NCI-H187 treated with DMSO at 0.1 percent for 48 hours (cell line): ENCODE results near the gene CAT.

ENCODE experiments used
- DNase-seq: peaks from one replicate; lab custom pipeline; 2025; lab: John Stamatoyannopoulos, UW

The CAT gene

DNA sequence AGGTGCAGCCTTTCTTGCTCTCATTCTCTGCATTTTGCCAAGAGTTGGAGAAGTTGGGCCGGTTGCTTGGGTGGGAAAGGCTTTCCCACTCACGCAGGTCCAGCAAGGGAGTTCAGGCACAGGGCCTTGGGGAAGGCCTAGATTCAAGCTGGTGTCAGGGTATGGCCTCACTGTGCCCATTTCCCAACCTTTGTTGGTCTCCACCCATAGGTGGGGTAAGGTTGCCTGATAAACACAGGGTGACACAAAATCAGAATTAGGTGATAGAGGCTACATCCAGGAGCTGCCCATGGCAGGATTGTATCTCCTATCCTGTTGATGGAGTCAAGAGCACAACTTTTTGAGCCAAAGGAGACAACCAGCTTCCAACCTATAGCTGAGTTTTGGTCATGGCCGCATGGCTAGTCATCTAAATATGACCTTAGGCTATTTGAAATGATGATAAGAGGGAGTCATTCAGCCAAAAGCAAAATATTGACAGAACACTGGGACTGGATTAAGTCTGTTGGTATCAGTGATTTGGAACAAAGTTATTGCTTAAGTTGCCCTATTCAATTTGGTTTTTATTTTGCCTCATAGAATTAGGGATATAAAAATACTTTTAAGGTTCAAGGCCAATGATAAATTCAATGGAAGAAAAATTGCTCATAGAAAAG is 20.9 kb downstream of the CAT start:
- DNase-seq: no peak

DNA sequence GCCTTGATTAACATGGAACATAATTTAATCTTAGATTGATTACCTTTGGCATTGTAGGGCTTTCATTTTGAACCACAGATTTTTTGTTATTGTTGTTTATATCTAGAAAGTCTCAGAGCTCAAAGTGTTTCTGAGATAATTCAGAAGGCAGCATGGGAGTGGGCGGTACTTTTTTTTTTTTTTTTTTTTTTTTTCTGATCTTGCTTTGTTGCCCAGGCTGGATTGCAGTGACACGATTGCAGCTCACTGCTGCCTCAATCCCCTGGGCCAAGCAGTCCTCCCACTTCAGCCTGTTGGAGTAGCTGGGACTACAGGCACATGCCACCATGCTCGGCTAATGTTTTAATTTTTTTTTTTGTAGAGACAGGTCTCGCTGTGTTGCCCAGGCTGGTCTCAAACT is 21.5 kb downstream of the CAT start:
- DNase-seq: no peak

- no peak for DNase-seq
Observed at GRCh38 chr11:34461215-34461614, 22.5 kb downstream of the CAT start.

GRCh38 chr11:34464591-34465051 is 25.9 kb downstream of the CAT start:
- no peak for DNase-seq

- no peak for DNase-seq
Observed at GRCh38 chr11:34466802-34467488, 28.2 kb downstream of the CAT start.

DNA sequence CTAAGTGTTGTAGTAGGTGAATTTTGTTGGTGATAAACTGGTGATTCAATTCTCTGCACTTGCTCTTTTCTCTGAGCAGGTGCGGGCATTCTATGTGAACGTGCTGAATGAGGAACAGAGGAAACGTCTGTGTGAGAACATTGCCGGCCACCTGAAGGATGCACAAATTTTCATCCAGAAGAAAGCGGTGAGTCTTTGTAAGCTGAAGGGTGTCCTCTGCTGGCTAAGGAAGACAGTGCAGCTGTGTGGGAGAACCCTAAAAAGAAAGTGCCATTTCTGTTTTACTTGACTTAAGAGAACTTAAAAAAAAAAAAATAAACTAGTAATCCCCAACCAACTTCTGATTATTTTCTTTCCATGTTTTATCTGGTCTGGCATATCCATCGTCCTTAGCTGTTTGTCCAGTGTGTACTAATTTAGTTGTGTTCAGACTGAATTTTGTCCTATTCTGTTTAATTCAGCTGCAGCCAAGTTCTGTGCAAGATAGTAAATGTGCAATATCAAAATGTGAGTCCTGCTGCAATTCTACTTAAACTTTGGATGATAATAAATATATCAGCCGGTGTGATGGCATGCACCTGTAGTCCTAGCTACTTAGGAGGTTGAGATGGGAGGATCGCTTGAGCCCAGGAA is 29.6 kb downstream of the CAT start:
- DNase-seq: no peak

GRCh38 chr11:34473603-34474169 is 35.0 kb downstream of the CAT start:
- no peak for DNase-seq

- no peak for DNase-seq
Observed at GRCh38 chr11:34475656-34476055, 36.9 kb downstream of the CAT start.

GRCh38 chr11:34476849-34477248 is 38.1 kb downstream of the CAT start:
- DNase-seq: no peak

- no peak for DNase-seq
Observed at GRCh38 chr11:34478845-34479663, 40.3 kb downstream of the CAT start.

- DNase-seq: no peak
Observed at GRCh38 chr11:34480314-34480713, 41.6 kb downstream of the CAT start.

- DNase-seq: no peak
Observed at GRCh38 chr11:34481307-34481706, 42.6 kb downstream of the CAT start.

DNA sequence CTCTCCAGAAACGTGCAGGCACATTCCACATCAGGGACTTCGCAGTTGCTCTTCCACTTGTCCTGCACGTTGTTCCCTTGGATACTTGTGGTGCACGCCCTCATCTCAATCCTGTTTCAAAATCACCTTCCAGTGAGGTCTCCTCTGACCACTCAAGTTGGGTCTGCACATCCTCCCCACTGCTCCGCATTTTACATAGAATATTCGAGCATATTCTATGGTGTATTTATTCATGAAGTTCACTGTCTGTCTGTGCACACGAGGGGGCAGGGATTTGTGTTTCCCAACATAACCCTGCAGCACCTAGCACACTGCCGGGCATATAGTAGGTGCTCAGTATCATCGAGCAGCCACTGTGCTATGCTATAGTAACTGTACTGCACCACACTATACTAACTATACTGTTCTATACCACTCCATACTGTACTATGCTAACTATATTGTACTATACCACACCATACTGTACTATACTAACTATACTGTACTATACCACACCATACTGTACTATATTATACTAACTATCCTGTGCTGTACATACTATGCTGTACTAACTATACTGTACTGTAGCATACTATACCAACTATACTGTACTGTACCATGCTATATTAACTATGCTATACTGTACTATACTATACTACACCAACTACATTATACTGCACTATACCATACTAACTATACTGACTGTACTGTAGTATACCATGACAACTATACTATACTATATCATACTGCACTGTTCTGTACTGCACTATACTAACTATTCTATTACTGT is 44.6 kb downstream of the CAT start:
- no peak for DNase-seq

- no peak for DNase-seq
Observed at GRCh38 chr11:34487430-34487829, 48.7 kb downstream of the CAT start.

- no peak for DNase-seq
Observed at GRCh38 chr11:34488855-34489557, 50.3 kb downstream of the CAT start.

DNA sequence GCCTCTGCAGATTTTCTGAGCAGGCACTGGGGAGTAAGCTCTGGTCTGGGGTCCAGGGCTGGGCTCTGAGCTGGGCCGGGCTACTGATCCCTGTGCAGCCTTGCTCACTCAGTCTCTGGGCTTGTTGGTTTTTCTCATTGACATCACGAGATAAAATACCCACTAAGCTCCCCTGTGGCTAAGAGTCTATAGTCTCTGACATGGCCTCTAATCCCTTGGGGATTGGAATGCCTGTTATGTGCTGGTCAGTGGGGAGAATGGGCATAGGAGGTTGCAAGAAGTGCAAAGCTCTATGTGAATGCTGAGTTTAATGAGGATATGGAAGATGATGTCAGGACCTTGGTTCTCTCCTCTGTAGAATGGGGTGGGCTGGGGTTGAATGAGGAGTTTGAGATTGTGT is 51.6 kb downstream of the CAT start:
- no peak for DNase-seq

DNA sequence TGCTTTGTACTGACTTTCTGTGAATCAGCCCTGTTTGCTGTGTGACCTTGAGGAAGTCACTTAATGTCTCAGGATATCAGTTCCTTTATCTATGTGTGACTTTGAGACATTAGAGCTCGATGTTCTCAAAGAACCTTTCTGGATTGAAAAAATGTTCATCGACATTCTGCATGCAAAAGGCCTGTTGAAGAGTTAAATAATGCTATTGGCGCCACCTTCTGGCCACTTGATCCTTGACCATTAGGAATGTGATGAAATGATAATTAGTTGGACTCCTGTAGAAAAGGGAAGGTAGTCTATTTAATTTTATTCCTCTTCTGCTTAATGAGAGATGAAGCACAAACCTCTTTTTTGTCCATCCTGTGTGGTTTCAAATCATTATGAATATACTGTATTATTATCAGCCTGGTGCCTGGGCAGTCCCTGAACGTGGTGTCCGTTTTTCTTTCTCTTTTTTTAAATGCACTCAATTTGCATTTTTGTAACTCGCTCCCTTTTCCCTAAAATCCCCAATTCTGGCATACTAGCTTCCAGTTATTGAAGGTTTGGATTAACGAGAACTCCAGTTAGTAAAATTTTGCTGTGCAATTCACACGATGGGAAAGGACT is 54.2 kb downstream of the CAT start:
- DNase-seq: peak; percentile 22

- DNase-seq: no peak
Observed at GRCh38 chr11:34493468-34493867, 54.7 kb downstream of the CAT start.

DNA sequence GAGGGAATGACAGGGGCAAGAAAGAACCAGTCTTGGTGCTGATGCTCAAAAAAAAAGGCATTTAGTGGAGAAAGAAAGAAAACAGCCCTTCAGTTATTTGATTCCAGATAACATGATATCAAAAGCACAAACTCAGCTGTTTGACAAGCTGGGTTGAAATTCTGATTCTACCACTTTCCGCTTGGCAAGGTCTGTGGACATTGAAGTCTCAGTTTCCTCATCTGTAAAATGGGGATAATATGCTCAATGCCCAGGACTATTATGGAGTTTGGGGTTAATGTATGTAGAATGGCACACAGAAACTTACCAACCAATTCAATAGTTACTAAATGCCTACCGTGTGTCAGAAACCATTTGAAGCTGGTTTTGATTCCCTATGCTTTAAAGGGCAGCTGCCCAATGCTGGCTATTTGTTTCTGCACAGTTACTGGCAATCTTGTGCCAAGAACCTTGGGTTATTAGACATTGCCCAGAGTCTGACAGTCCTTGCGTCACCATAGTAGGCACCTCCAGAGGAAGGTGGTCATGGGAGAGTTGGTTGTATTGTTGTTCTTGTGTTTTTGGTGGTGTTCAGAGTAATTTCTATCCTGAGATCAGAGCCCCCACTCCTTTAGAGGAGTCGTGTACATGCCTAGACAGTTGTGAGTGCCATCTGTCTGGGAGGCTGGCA is 55.3 kb downstream of the CAT start:
- DNase-seq: no peak

GRCh38 chr11:34495239-34495723 is 56.5 kb downstream of the CAT start:
- no peak for DNase-seq
